DMS53 treated with DMSO at 0.1 percent for 48 hours (cell line): Measurements from ENCODE around the gene ARID3B.
"Not testable (repeated sequence)": the region's sequence is repeated elsewhere in the genome, so short reads cannot be mapped to it uniquely, and the experiment has no call there.

Experiments
- DNase-seq: peaks from one replicate; lab custom pipeline; 2025; ENCODE audit not compliant: unreplicated experiment; lab: John Stamatoyannopoulos, UW

The ARID3B gene

GRCh38 chr15:74535388-74536084 is 5.5 kb upstream of the ARID3B start:
- DNase-seq = no peak

GRCh38 chr15:74537736-74538135 is 3.3 kb upstream of the ARID3B start:
- no peak for DNase-seq

- not testable (repeated sequence) for DNase-seq
These were observed 1.5 kb upstream of the ARID3B start for GRCh38 chr15:74539521-74539920.

DNA sequence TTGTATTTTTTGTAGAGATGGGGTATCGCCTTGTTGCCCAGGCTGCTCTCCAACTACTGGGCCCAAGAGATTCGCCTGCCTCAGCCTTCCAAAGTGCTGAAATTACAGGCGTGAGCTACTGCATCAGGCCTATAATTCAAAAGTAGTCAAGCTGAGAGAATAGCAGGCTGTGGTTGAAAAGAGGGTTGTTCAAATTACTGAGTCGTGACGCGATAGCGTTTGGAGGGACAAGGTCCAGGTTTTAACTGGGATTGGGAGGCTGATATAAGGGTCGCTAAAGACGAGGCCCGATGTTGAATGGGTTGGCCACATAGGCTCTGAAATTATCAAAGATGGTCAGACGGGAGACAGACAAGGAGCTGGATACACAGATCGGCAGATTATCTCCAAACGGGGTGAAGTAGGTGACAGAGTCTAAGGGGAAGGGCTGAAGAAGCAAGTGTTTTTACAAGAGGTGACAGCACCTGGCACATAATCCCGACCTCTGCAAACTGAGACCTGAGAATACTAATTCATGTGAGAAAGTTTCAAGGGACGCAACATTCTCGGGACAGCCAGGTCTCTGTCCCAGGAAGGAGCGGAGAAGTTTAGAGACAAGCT is 759 bp upstream of the ARID3B start:
- no peak for DNase-seq

DNA sequence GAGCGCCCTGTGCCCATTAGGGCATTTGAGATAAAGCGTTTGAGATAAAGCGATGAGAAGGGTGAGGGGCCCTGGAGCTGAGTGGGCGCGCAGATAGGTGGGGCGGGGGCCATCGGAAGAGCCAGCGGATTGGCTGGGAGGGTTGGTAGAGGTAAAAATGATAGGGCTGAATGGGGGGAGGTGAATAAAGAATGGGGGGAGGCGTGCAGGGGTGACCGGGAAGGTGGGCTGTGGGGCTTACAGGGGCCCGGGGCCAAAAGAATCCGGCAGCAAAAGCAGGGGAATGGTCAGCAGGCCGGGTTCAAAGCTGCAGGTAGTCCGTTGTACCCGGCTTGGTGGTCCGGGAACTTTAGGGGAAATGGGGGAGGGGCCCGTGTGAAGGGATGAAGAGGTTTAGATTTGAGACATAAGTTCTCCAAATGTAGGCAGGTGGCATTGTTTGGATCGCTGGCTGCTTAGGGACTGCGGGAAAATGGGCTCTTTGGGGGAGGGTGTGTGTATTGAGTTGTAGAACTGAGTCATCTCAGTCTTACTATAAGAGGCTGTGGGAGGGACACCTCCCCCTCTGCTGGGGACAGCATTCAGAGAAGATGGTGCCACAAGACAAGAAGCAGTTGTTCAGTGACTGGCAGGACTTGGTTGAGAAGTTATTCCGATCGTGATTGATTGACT is 610 bp downstream of the ARID3B start:
- DNase-seq = no peak

- no peak for DNase-seq
These were observed 1.4 kb downstream of the ARID3B start for GRCh38 chr15:74542166-74543042.

GRCh38 chr15:74543043-74543422 is 2.0 kb downstream of the ARID3B start:
- no peak for DNase-seq

GRCh38 chr15:74543583-74543982 is 2.6 kb downstream of the ARID3B start:
- DNase-seq = no peak

GRCh38 chr15:74545086-74545485 is 4.1 kb downstream of the ARID3B start:
- no peak for DNase-seq

DNA sequence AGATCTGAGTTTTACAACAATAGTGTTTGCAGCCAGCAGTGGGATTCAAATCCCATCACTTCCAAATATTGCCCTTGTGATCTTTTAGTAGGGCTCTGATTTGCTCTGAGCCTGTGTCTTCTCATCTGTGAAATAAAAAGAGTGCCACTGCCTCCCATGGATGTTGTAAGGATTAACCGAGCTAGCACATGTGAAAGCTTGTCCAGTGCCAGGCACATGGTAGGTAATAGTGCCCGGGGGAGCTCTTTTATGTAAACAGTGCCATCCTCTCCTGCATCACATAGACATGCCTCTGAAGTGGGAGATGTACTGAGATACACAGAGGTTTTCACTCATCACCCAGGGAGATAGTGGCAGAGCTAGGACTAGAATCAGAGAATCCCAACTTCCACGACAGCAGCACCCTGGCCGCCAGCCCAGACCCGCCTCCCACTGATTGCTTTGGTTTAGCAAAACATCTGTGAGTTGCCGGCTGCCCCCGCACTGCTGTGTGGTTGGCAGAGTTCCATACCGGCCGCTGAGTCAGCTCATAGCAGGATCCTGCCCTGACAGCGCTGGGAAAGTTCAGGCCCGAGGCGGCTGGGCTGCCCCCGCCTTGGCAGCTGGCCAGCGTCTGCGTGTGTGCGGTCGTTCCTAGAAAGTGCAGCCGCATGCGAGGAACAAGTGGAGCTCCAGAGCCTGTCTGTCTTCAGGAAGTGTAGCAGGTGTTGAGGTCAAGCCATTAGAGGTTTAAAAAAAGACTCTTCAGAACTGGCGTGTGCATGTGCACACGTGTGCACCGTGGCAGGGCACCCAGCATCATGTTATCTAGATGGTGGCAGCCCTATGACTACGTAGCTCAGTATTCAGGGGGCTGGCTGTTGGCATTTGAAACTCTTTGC is 5.0 kb downstream of the ARID3B start:
- peak; percentile 87 for DNase-seq

DNA sequence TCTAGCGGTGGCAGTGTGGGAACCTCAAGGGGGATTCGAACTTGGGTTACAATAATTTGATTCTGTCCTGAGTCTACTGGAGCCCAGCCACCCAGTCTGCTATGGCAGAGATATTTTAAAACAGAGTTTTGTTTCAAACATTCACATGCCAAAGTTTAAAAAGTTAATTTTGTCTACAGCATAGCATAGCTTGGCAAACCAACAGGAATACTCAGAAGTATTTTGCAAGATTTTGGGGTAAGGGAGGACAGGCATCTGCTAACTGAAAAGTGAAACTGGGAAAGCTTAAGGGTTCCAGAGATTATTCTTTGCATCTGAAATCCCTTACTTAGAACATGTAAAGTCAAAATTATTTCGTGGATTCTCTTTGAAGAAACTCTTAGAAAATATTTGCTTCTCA is 6.6 kb downstream of the ARID3B start:
- no peak for DNase-seq

GRCh38 chr15:74548241-74548640 is 7.2 kb downstream of the ARID3B start:
- no peak for DNase-seq

- DNase-seq = no peak
These were observed 8.8 kb downstream of the ARID3B start for GRCh38 chr15:74549816-74550215.

DNA sequence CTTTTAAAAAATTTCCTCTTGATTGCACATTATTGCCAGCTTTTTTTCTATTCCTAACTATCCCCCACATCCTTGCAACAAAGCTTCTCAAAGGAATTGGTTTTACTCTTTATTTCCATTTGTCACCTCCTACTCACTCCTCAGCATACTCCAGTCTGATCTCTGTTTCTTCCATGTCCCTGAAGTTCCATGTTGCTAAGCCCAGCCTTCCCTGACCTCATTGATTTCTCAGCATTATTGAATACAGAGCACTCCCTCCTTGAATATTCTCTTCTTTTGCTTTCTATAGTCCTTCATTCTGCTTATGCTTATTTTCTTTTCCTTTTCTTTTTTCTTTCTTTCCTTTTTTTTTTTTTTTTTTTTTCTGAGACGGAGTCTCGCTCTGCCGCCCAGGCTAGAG is 10.7 kb downstream of the ARID3B start:
- no peak for DNase-seq

DNA sequence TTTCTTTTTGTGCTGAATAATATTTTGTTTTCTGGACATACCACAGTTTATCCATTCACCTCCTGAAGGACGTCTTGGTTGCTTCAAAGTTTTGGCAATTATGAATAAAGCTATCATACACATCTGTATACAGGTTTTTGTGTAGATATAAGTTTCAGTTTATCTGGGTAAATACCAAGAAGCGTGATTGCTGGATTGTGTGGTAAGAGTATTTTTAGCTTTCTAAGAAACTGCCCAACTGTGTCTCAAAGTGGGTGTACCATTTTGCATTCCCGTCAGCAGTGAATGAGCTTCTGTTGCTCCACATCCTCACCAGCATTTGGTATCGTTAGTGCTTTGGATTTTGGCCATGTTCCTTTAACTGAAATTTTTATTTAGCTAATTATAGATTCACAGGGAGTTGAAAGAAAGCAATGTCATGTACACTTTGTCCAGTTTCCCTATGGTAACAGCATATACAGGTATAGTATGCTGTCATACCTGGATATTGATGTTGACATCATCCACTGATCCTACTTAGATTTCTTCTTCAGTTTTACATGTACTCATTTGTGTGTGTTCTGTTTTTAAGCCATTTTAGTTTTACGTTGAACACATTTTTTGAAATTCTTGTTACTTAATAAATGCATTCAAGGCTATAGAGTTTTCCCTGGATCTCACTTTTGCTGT is 11.9 kb downstream of the ARID3B start:
- no peak for DNase-seq

DNA sequence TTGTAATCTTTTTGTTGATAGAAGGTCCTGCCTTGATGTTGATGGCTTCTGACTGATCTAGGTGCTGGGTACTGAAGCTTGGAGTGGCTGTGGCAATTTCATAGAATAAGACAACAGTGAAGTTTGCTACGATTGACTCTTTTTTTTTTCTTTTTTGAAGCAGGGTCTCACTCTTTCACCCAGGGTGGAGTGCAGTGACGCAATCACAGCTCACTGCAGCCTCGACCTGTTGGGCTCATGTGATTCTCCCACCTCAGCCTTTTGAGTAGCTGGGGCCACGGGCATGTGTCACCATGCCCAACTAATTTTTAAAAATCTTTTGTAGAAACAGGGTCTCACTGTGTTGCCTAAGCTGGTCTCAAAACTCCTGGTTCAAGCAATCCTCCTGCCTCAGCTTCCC is 14.2 kb downstream of the ARID3B start:
- no peak for DNase-seq

DNA sequence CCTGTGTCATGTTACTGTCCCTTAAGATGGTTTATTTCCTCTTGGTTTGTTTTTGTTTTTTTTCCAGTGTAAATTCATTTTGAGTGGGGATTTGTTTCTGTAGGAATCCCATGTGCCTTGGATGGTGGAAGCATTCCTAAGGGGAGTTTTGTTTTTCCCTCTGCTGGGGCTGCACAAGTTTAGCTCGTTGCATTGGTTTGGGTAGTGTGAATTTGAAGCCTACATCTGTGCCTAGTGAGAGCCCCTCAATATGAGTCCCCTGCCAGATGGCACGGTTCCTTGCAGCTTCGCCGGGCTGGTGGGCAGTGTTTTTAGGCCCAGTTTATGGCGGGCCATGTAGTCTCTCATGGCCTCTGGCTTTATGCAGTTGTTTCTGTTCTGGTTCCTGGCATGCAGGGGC is 17.7 kb downstream of the ARID3B start:
- DNase-seq = no peak

DNA sequence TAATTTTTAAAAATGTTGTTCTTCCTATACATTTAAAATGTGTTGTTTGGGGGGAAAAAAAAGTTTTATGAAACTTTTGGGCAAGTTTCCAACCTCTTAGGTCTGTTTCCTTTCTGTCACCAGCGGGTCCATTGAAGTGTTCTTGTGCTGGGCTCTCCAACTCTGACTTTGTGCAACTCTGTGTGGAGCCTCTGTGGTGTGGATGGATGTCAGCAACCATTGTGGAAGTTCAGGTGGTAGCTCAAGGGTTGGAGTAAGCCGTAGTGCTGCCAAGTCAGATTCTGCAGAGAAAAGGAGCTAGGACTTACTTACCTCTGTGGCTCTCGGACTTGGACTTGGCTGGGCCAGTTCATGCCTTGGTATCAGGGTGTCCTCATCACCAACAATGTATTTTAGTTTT is 22.4 kb downstream of the ARID3B start:
- DNase-seq = no peak

GRCh38 chr15:74564182-74564581 is 23.2 kb downstream of the ARID3B start:
- no peak for DNase-seq
